Brain microvascular endothelial cell (primary cell): ENCODE results near the gene HS3ST4.

Source experiments
- DNase-seq: peaks from one replicate; pipeline ENCODE4 v3.0.0-alpha.2; 2020
- H3K27ac ChIP-seq: fragments of 250-450 bp; sonication (Bioruptor Pico); 2 replicates; pipeline ENCODE4 v1.5.1; 2020; ENCODE audit warnings: mild to moderate bottlenecking, moderate library complexity
- H3K27me3 ChIP-seq: fragments of 250-450 bp; sonication (Bioruptor Pico); replicated peaks from 2 replicates; pipeline ENCODE4 v1.5.1; 2020; ENCODE audit warnings: mild to moderate bottlenecking
- H3K36me3 ChIP-seq: fragments of 250-450 bp; sonication (Bioruptor Pico); replicated peaks from 2 replicates; pipeline ENCODE4 v1.5.1; 2020; ENCODE audit warnings: mild to moderate bottlenecking
- H3K4me3 ChIP-seq: 2 replicates; pipeline ENCODE4 v1.5.1; 2011; ENCODE audit warnings: low read depth, mild to moderate bottlenecking, control low read depth, low read length, moderate library complexity
- CTCF ChIP-seq: IDR thresholded peaks from 2 replicates; pipeline ENCODE4 v1.5.1; 2011; ENCODE audit warnings: low read depth, mild to moderate bottlenecking, moderate library complexity, low read length, control low read depth, inconsistent platforms; ENCODE audit errors: missing control alignments
- in situ Hi-C: cut with HindIII; loops from 2 replicates; pipeline ENCODE4 v1.10.0; 2017; ENCODE audit warnings: low sequenced_read_pairs, low pct_ligation_motif_present

Gene HS3ST4

GRCh38 chr16:25896411-25896810 lies 204.7 kb downstream of the HS3ST4 start:
- Histone ChIP-seq H3K4me3 (no peak overlapping the region), H3K36me3 (no peaks in the 10 kb centered on the region), H3K27ac (no peak overlapping the region), H3K27me3 (no peaks in the 10 kb centered on the region)
- in situ Hi-C loops: no loop called here
- no peak for DNase-seq
- no peak for TF ChIP-seq CTCF

GRCh38 chr16:25897702-25898101 lies 205.9 kb downstream of the HS3ST4 start:
- no peaks in the 10 kb centered on the region for H3K27me3 ChIP-seq
- H3K36me3 ChIP-seq: no peaks in the 10 kb centered on the region
- in situ Hi-C loops: no loop called here
- TF ChIP-seq CTCF: no peak
- H3K4me3 ChIP-seq: no peak overlapping the region
- DNase-seq: no peak
- H3K27ac ChIP-seq: no peak overlapping the region

GRCh38 chr16:25905810-25906209 lies 214.1 kb downstream of the HS3ST4 start:
- in situ Hi-C loops: no loop called here
- no peak overlapping the region for H3K27ac ChIP-seq
- H3K4me3 ChIP-seq: no peak overlapping the region
- no peak for TF ChIP-seq CTCF
- H3K36me3 ChIP-seq: no peaks in the 10 kb centered on the region
- no peaks in the 10 kb centered on the region for H3K27me3 ChIP-seq
- no peak for DNase-seq

GRCh38 chr16:25910971-25911370 lies 219.2 kb downstream of the HS3ST4 start:
- H3K4me3 ChIP-seq: no peak overlapping the region
- TF ChIP-seq CTCF: no peak
- no peaks in the 10 kb centered on the region for H3K36me3 ChIP-seq
- no peaks in the 10 kb centered on the region for H3K27me3 ChIP-seq
- no peak for DNase-seq
- in situ Hi-C loops: no loop called here
- H3K27ac ChIP-seq: no peak overlapping the region

GRCh38 chr16:25912321-25912720 lies 220.6 kb downstream of the HS3ST4 start:
- H3K27ac ChIP-seq: no peak overlapping the region
- TF ChIP-seq CTCF: no peak
- DNase-seq: no peak

GRCh38 chr16:25914357-25914962 lies 222.7 kb downstream of the HS3ST4 start:
- no peak for TF ChIP-seq CTCF
- in situ Hi-C loops: no loop called here
- H3K27ac ChIP-seq: no peak overlapping the region
- H3K36me3 ChIP-seq: no peaks in the 10 kb centered on the region
- no peaks in the 10 kb centered on the region for H3K27me3 ChIP-seq
- H3K4me3 ChIP-seq: no peak overlapping the region
- no peak for DNase-seq

More at GRCh38 chr16:25912321-25912720, 220.6 kb downstream of the HS3ST4 start:
- in situ Hi-C loops: no loop called here
- H3K27me3 ChIP-seq: no peaks in the 10 kb centered on the region
- H3K4me3 ChIP-seq: no peak overlapping the region
- H3K36me3 ChIP-seq: no peaks in the 10 kb centered on the region
